ENCODE data around the gene WDFY4.

The WDFY4 gene

GRCh38 chr10:48710647-48711275, 26.1 kb downstream of the WDFY4 start:
- no peak for DNase-seq

GRCh38 chr10:48711830-48712229, 27.2 kb downstream of the WDFY4 start:
- DNase-seq = no peak

- DNase-seq = no peak
Observed at GRCh38 chr10:48714088-48714487, 29.4 kb downstream of the WDFY4 start.

GRCh38 chr10:48716416-48716815, 31.7 kb downstream of the WDFY4 start:
- no peak for DNase-seq

- DNase-seq = no peak
Observed at GRCh38 chr10:48720611-48721010, 35.9 kb downstream of the WDFY4 start.

GRCh38 chr10:48722153-48723145, 37.8 kb downstream of the WDFY4 start:
- no peak for DNase-seq

- DNase-seq = no peak
Observed at GRCh38 chr10:48724127-48724526, 39.5 kb downstream of the WDFY4 start.

GRCh38 chr10:48725708-48726107, 41.0 kb downstream of the WDFY4 start:
- DNase-seq = no peak

GRCh38 chr10:48727866-48728265, 43.2 kb downstream of the WDFY4 start:
- no peak for DNase-seq

GRCh38 chr10:48729222-48729621, 44.5 kb downstream of the WDFY4 start:
- no peak for DNase-seq

- DNase-seq = no peak
Observed at GRCh38 chr10:48729941-48730457, 45.3 kb downstream of the WDFY4 start.

- no peak for DNase-seq
Observed at GRCh38 chr10:48731141-48731540, 46.5 kb downstream of the WDFY4 start.

GRCh38 chr10:48731654-48732053, 47.0 kb downstream of the WDFY4 start:
- DNase-seq = no peak

GRCh38 chr10:48733329-48733728, 48.7 kb downstream of the WDFY4 start:
- no peak for DNase-seq

- DNase-seq = no peak
Observed at GRCh38 chr10:48735836-48736390, 51.2 kb downstream of the WDFY4 start.

- no peak for DNase-seq
Observed at GRCh38 chr10:48736596-48736995, 51.9 kb downstream of the WDFY4 start.

- no peak for DNase-seq
Observed at GRCh38 chr10:48737886-48738285, 53.2 kb downstream of the WDFY4 start.

GRCh38 chr10:48739170-48739569, 54.5 kb downstream of the WDFY4 start:
- no peak for DNase-seq

GRCh38 chr10:48740015-48740707, 55.5 kb downstream of the WDFY4 start:
- DNase-seq = no peak

GRCh38 chr10:48740988-48741387, 56.3 kb downstream of the WDFY4 start:
- DNase-seq = no peak

- no peak for DNase-seq
Observed at GRCh38 chr10:48742891-48743860, 58.5 kb downstream of the WDFY4 start.

- no peak for DNase-seq
Observed at GRCh38 chr10:48744587-48744986, 59.9 kb downstream of the WDFY4 start.
